HG03378 (cell line): ENCODE data around the gene COL9A2.
A peak's percentile ranks its signal among the peaks of the same experiment; 100 is the strongest.
"Not testable (repeated sequence)": the region's sequence is repeated elsewhere in the genome, so short reads cannot be mapped to it uniquely, and the experiment has no call there.

ENCODE experiments used
- ATAC-seq: cut with Tn5 transposase; IDR thresholded peaks from one replicate; pipeline ENCODE4 v1.9.1; 2021; ENCODE audit warnings: mild to moderate bottlenecking, moderate library complexity; ENCODE audit not compliant: unreplicated experiment

The COL9A2 gene

GRCh38 chr1:40316595-40317393, at the start of gene COL9A2:
Gene COL9A2, minus strand, starts transcription at chr1:40317286. Its CDS starts 89 bp downstream, at chr1:40317197.
- ATAC-seq: no peak

- ATAC-seq: peak; percentile 90
Observed at GRCh38 chr1:40363721-40364120, 46.6 kb upstream of the COL9A2 start.

GRCh38 chr1:40362699-40363098, 45.6 kb upstream of the COL9A2 start:
- no peak for ATAC-seq

- no peak for ATAC-seq
Observed at GRCh38 chr1:40362199-40362598, 45.1 kb upstream of the COL9A2 start.

- no peak for ATAC-seq
Observed at GRCh38 chr1:40361637-40362036, 44.6 kb upstream of the COL9A2 start.

GRCh38 chr1:40361201-40361600, 44.1 kb upstream of the COL9A2 start:
- ATAC-seq: no peak

- ATAC-seq: no peak
Observed at GRCh38 chr1:40360631-40361030, 43.5 kb upstream of the COL9A2 start.

- no peak for ATAC-seq
Observed at GRCh38 chr1:40357625-40358024, 40.5 kb upstream of the COL9A2 start.

GRCh38 chr1:40353082-40353481, 36.0 kb upstream of the COL9A2 start:
- no peak for ATAC-seq

GRCh38 chr1:40352126-40352525, 35.0 kb upstream of the COL9A2 start:
- ATAC-seq: no peak

- ATAC-seq: no peak
Observed at GRCh38 chr1:40351124-40351523, 34.0 kb upstream of the COL9A2 start.

GRCh38 chr1:40350391-40350790, 33.3 kb upstream of the COL9A2 start:
- ATAC-seq: no peak

GRCh38 chr1:40344597-40344996, 27.5 kb upstream of the COL9A2 start:
- ATAC-seq: no peak

- not testable (repeated sequence) for ATAC-seq
Observed at GRCh38 chr1:40342381-40342717, 25.3 kb upstream of the COL9A2 start.

GRCh38 chr1:40341491-40342380, 24.6 kb upstream of the COL9A2 start:
- no peak for ATAC-seq

- ATAC-seq: no peak
Observed at GRCh38 chr1:40339420-40340323, 22.6 kb upstream of the COL9A2 start.

- no peak for ATAC-seq
Observed at GRCh38 chr1:40338745-40339419, 21.8 kb upstream of the COL9A2 start.

- no peak for ATAC-seq
Observed at GRCh38 chr1:40337443-40337842, 20.4 kb upstream of the COL9A2 start.

GRCh38 chr1:40332695-40333094, 15.6 kb upstream of the COL9A2 start:
- no peak for ATAC-seq

GRCh38 chr1:40331403-40331802, 14.3 kb upstream of the COL9A2 start:
- not testable (repeated sequence) for ATAC-seq
